H9 (cell line): ENCODE results near the gene ZNF407. TPM values are rescaled to one million over a fixed set of nuclear protein-coding genes. Genes with fewer than 3 reads are reported as not detected.

Experiments used
- DNase-seq: peaks from one replicate; pipeline ENCODE4 v3.0.0-alpha.2; 2017
- H2AFZ ChIP-seq: one replicate; pipeline ENCODE4 v1.6.1; 2013; ENCODE audit warnings: mild to moderate bottlenecking, low read length, control low read depth, moderate library complexity
- H2AK5ac ChIP-seq: 2 replicates; pipeline ENCODE4 v1.6.1; 2013; ENCODE audit warnings: low read length, control low read depth, mixed read lengths; ENCODE audit not compliant: insufficient read length
- H2BK120ac ChIP-seq: one replicate; pipeline ENCODE4 v1.6.1; 2013; ENCODE audit warnings: low read depth, mild to moderate bottlenecking, low read length, control low read depth, inconsistent platforms; ENCODE audit not compliant: poor library complexity, severe bottlenecking
- H2BK12ac ChIP-seq: 2 replicates; pipeline ENCODE4 v1.6.1; 2013; ENCODE audit warnings: low read length, control low read depth, mixed read lengths, low read depth; ENCODE audit not compliant: insufficient read length
- H2BK15ac ChIP-seq: 2 replicates; pipeline ENCODE4 v1.6.1; 2013; ENCODE audit warnings: low read depth, low read length, control low read depth
- H2BK20ac ChIP-seq: one replicate; pipeline ENCODE4 v1.6.1; 2013; ENCODE audit warnings: low read depth, mild to moderate bottlenecking, low read length, control low read depth, inconsistent platforms; ENCODE audit not compliant: poor library complexity, severe bottlenecking
- H2BK5ac ChIP-seq: 2 replicates; pipeline ENCODE4 v1.6.1; 2013; ENCODE audit warnings: low read length, control low read depth, mixed read lengths; ENCODE audit not compliant: insufficient read length
- H3K14ac ChIP-seq: 2 replicates; pipeline ENCODE4 v1.6.1; 2013; ENCODE audit warnings: low read length, control low read depth; ENCODE audit not compliant: insufficient read depth
- H3K18ac ChIP-seq: 2 replicates; pipeline ENCODE4 v1.6.1; 2013; ENCODE audit warnings: low read depth, mild to moderate bottlenecking, mixed read lengths, low read length, control low read depth; ENCODE audit not compliant: insufficient read length
- H3K23ac ChIP-seq: 2 replicates; pipeline ENCODE4 v1.6.1; 2013; ENCODE audit warnings: low read length, control low read depth, mixed read lengths, low read depth; ENCODE audit not compliant: insufficient read length
- H3K23me2 ChIP-seq: 2 replicates; pipeline ENCODE4 v1.6.1; 2013; ENCODE audit warnings: low read depth, mild to moderate bottlenecking, mixed read lengths, low read length, control low read depth; ENCODE audit not compliant: insufficient read length, poor library complexity, severe bottlenecking
- H3K27ac ChIP-seq: 2 replicates; pipeline ENCODE4 v1.5.1; 2013; ENCODE audit warnings: low read length, control low read depth, mixed read lengths, low read depth; ENCODE audit not compliant: insufficient read length
- H3K27me3 ChIP-seq: 2 replicates; pipeline ENCODE4 v1.6.1; 2013; ENCODE audit warnings: low read length, control low read depth, inconsistent platforms; ENCODE audit not compliant: insufficient read depth
- H3K4ac ChIP-seq: 2 replicates; pipeline ENCODE4 v1.6.1; 2013; ENCODE audit warnings: low read depth, mild to moderate bottlenecking, control low read depth, inconsistent platforms, low read length, moderate library complexity
- H3K4me1 ChIP-seq: 2 replicates; pipeline ENCODE4 v1.6.1; 2013; ENCODE audit warnings: low read length, control low read depth, inconsistent platforms; ENCODE audit not compliant: insufficient read depth
- H3K4me2 ChIP-seq: 2 replicates; pipeline ENCODE4 v1.6.1; 2013; ENCODE audit warnings: low read length, control low read depth, mixed read lengths; ENCODE audit not compliant: insufficient read length, insufficient read depth
- H3K56ac ChIP-seq: 2 replicates; pipeline ENCODE4 v1.6.1; 2013; ENCODE audit warnings: low read depth, mild to moderate bottlenecking, mixed read lengths, low read length, control low read depth; ENCODE audit not compliant: insufficient read length
- H3K79me1 ChIP-seq: 2 replicates; pipeline ENCODE4 v1.6.1; 2013; ENCODE audit warnings: low read depth, mild to moderate bottlenecking, moderate library complexity, low read length, control low read depth, inconsistent platforms; ENCODE audit not compliant: insufficient read depth, poor library complexity, severe bottlenecking
- H3K79me2 ChIP-seq: 2 replicates; pipeline ENCODE4 v1.6.1; 2013; ENCODE audit warnings: low read length, control low read depth, inconsistent platforms; ENCODE audit not compliant: insufficient read depth
- H3K9ac ChIP-seq: 2 replicates; pipeline ENCODE4 v1.6.1; 2013; ENCODE audit warnings: low read length, control low read depth, mixed read lengths; ENCODE audit not compliant: insufficient read length; ENCODE audit errors: extremely low read depth
- H3K9me3 ChIP-seq: one replicate; pipeline ENCODE4 v1.6.1; 2013; ENCODE audit warnings: low read depth, low read length, inconsistent platforms; ENCODE audit not compliant: control insufficient read depth
- H3T11ph ChIP-seq: one replicate; pipeline ENCODE4 v1.6.1; 2013; ENCODE audit warnings: mild to moderate bottlenecking, low read length, control low read depth, inconsistent platforms
- H4K20me1 ChIP-seq: one replicate; pipeline ENCODE4 v1.6.1; 2013; ENCODE audit not compliant: control insufficient read depth, insufficient read length, insufficient read depth
- H4K5ac ChIP-seq: 2 replicates; pipeline ENCODE4 v1.6.1; 2013; ENCODE audit warnings: low read depth, mild to moderate bottlenecking, mixed read lengths, low read length, control low read depth; ENCODE audit not compliant: insufficient read length
- H4K8ac ChIP-seq: replicated peaks from 2 replicates; pipeline ENCODE4 v1.6.1; 2013; ENCODE audit warnings: low read length, control low read depth, mixed read lengths, low read depth; ENCODE audit not compliant: insufficient read length
- H4K91ac ChIP-seq: 2 replicates; pipeline ENCODE4 v1.6.1; 2013; ENCODE audit warnings: low read depth, mild to moderate bottlenecking, moderate library complexity, mixed read lengths, low read length, control low read depth; ENCODE audit not compliant: insufficient read length
- H3K27ac Mint-ChIP-seq, 3 experiments: 2 replicates in 2 of 3; 3 replicates in 1 of 3; pipeline ENCODE4 v1.8.0; 2020 to 2021; ENCODE audit warnings: mixed read lengths in 3 of 3, mild to moderate bottlenecking in 1 of 3, moderate library complexity in 1 of 3
- H3K27me3 Mint-ChIP-seq: 2 replicates; pipeline ENCODE4 v1.8.0; 2021; ENCODE audit warnings: low read depth, mild to moderate bottlenecking, moderate library complexity, mixed read lengths
- H3K36me3 Mint-ChIP-seq, 3 experiments: 2 replicates in 2 of 3; 3 replicates in 1 of 3; pipeline ENCODE4 v1.8.0; 2020 to 2021; ENCODE audit warnings: low read depth in 3 of 3, mixed read lengths in 3 of 3; ENCODE audit not compliant: insufficient read depth in 1 of 3
- H3K4me1 Mint-ChIP-seq, 2 experiments: 2 replicates each; pipeline ENCODE4 v1.8.0; 2020; ENCODE audit warnings: mixed read lengths in 2 of 2
- H3K4me3 Mint-ChIP-seq, 2 experiments: 2 replicates in 1 of 2; 3 replicates in 1 of 2; pipeline ENCODE4 v1.8.0; 2020 to 2021; ENCODE audit warnings: mild to moderate bottlenecking in 2 of 2, mixed read lengths in 2 of 2, moderate library complexity in 1 of 2
- H3K9me3 Mint-ChIP-seq, 2 experiments: 2 replicates in 1 of 2; 3 replicates in 1 of 2; pipeline ENCODE4 v1.8.0; 2020; ENCODE audit warnings: mild to moderate bottlenecking in 2 of 2, mixed read lengths in 2 of 2, moderate library complexity in 1 of 2
- WGBS: extraction: QIAGEN DNeasy Blood & Tissue Kit; methylation state at CpG from one replicate; pipeline ENCODE4 v1.1.7; 2013; ENCODE audit warnings: missing lambda C conversion rate, low lambda C conversion rate, mixed read lengths; ENCODE audit not compliant: insufficient read length; ENCODE audit errors: extremely low coverage; 5-methylcytosine and 5-hydroxymethylcytosine counted together
- total RNA-seq: library from RNA; stranded (reverse); gene quantifications from 2 replicates; pipeline ENCODE4 v1.2.1, GENCODE V29; 2021
- TF ChIP-seq, protein P1 (sequence below): fragments of 200-600 bp; sonication (generic); conservative IDR thresholded peaks from 3 replicates; pipeline ENCODE4 v1.8.0; 2021; ENCODE audit warnings: antibody characterized with exemption, mild to moderate bottlenecking

ZNF407 gene
- total RNA-seq, 1 experiment from 2014 or later: 8.7 TPM

DNA sequence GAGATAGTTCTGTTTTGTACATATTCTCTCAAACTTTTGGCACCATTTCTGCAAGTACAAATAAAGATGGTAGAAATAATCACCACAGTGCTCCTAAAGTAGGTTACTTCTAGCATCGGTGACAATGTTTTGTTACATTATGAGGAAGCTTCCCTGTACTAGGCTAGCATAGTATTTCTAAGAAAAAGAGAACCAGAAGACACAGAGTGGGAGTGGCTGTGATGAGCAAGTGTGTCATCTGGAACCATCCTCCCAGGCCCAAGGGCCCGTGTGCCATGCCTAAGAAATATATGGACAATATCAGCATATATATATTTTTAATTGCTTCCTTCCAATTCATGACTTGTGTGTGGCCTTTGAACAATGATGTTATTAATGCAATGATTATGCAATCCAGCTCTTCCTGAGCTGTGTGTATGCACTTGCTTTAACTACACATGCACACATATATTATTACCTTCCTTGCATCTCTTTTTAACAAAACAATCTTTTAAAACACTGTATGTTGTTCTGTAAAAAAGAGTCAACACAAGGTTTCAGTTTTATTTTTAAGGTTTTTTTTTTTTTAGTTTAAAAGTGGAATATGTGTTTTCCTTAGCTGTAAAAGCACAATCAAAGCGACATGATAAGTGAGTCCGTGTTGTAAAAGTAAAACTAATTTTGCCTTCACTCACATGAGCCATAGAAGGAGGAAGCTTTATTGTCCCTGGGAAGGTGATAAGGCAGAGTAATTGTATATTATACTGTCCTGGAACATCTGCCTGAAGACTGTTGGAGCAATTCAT lies 303.9 kb downstream of the ZNF407 start:
- H3K4me1 Mint-ChIP-seq: peaks cover 12 to 15% of the 10 kb centered on the region in 2 experiments
- no CpG with 5 or more reads among the region's 4 CpGs for WGBS
- Histone ChIP-seq H3T11ph (no peak overlapping the region), H2AK5ac (no peak overlapping the region), H3K23me2 (no peaks in the 10 kb centered on the region), H2BK120ac (no peak overlapping the region), H3K79me1 (no peaks in the 10 kb centered on the region), H2BK15ac (no peak overlapping the region), H3K9me3 (no peaks in the 10 kb centered on the region), H2BK12ac (no peak overlapping the region), H3K4me1 (no peaks in the 10 kb centered on the region; the same call in 1 of the 2 replicates), H2BK20ac (no peak overlapping the region), H3K18ac (no peak overlapping the region), H2BK5ac (no peak overlapping the region), H3K79me2 (no peaks in the 10 kb centered on the region), H4K20me1 (no peaks in the 10 kb centered on the region), H4K8ac (no peak overlapping the region), H4K91ac (no peak overlapping the region), H3K27ac (no peak overlapping the region), H2AFZ (no peak overlapping the region), H3K56ac (no peak overlapping the region), H4K5ac (no peak overlapping the region), H3K14ac (no peak overlapping the region), H3K27me3 (no peaks in the 10 kb centered on the region), H3K4me2 (no peak overlapping the region), H3K4ac (no peak overlapping the region), H3K9ac (no peak overlapping the region), H3K23ac (no peak overlapping the region)
- H3K36me3 Mint-ChIP-seq: no peaks in the 10 kb centered on the region
- DNase-seq: no peak
- TF ChIP-seq, protein P1, sequence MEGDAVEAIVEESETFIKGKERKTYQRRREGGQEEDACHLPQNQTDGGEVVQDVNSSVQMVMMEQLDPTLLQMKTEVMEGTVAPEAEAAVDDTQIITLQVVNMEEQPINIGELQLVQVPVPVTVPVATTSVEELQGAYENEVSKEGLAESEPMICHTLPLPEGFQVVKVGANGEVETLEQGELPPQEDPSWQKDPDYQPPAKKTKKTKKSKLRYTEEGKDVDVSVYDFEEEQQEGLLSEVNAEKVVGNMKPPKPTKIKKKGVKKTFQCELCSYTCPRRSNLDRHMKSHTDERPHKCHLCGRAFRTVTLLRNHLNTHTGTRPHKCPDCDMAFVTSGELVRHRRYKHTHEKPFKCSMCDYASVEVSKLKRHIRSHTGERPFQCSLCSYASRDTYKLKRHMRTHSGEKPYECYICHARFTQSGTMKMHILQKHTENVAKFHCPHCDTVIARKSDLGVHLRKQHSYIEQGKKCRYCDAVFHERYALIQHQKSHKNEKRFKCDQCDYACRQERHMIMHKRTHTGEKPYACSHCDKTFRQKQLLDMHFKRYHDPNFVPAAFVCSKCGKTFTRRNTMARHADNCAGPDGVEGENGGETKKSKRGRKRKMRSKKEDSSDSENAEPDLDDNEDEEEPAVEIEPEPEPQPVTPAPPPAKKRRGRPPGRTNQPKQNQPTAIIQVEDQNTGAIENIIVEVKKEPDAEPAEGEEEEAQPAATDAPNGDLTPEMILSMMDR: no peak
- no peaks in the 10 kb centered on the region for H3K9me3 Mint-ChIP-seq
- H3K4me3 Mint-ChIP-seq: no peak overlapping the region
- no peaks in the 10 kb centered on the region for H3K27me3 Mint-ChIP-seq
- no peak overlapping the region for H3K27ac Mint-ChIP-seq
